ENCODE data around the gene TRANK1. TPM values are rescaled to one million over a fixed set of nuclear protein-coding genes. Genes with fewer than 3 reads are reported as not detected.

Gene TRANK1
- total RNA-seq, 1 experiment from 2014 or later = 6.3 TPM

DNA sequence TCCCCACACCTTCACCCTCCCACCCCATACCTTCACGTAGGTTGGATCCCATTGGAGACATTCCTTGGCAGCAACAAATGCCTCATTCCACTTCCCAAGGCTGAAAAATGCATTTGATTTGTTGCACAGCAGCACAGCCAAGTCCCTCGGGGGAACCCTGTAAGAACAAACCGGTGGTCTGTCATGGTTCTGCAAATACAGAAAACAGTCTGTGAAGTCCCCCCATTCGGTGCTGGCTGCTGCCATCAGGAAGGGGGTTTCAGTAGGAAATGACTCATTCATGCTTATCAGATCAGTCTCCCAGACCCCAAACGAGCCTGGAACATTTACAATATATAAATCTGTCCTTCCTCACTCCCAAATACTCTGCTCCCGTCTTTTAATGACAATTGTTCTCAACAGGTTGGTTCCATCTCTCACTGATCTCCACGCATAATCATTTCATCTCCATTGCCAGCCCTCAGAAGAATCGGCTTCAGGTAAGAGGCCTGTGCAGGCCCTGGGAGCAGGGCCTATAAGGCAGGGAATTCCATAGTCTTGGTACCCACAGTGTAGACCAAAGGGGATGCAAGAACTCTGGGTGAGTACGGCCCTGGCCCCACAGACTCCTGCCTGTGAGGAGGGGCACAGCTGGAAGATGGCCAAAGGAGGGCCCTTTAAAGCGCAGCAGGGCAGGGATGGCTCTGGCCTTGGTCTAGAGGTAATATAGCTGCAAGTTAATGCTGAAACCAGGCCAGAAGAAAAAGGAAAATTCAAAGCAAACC lies 41.6 kb downstream of the TRANK1 start:
- no peak overlapping the region for H3K27ac ChIP-seq (ENCODE audit: low read depth, low read length, poor library complexity, severe bottlenecking)
- H3K4me1 ChIP-seq (ENCODE audit: insufficient read depth, low read length, poor library complexity, severe bottlenecking) = peaks cover 25% of the 10 kb centered on the region
- no TSS peak for BruUV-seq (replicated peaks)
- no peaks in the 10 kb centered on the region for H3K36me3 ChIP-seq (ENCODE audit: insufficient read depth, low read length, poor library complexity, severe bottlenecking)
- TF ChIP-seq, protein P1, sequence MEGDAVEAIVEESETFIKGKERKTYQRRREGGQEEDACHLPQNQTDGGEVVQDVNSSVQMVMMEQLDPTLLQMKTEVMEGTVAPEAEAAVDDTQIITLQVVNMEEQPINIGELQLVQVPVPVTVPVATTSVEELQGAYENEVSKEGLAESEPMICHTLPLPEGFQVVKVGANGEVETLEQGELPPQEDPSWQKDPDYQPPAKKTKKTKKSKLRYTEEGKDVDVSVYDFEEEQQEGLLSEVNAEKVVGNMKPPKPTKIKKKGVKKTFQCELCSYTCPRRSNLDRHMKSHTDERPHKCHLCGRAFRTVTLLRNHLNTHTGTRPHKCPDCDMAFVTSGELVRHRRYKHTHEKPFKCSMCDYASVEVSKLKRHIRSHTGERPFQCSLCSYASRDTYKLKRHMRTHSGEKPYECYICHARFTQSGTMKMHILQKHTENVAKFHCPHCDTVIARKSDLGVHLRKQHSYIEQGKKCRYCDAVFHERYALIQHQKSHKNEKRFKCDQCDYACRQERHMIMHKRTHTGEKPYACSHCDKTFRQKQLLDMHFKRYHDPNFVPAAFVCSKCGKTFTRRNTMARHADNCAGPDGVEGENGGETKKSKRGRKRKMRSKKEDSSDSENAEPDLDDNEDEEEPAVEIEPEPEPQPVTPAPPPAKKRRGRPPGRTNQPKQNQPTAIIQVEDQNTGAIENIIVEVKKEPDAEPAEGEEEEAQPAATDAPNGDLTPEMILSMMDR (conservative IDR thresholded peaks at IDR 0.05; ENCODE audit: low read depth, low read length) = no peak
- TF ChIP-seq EZH2 (IDR thresholded peaks at IDR 0.05; ENCODE audit: borderline replicate concordance, low read depth, low read length, poor library complexity, severe bottlenecking) = no peak
- CTCF ChIA-PET = interaction anchor here (0.5 to 0.6 kb wide), 2 partner anchors 86 to 106 kb away, joined by 4 to 7 read pairs; no protein-coding TSS in a partner anchor
- intact Hi-C loops (cut with micrococcal nuclease; ENCODE audit: unreplicated experiment) = loop anchor here (5.0 kb wide), 1 partner anchor 54 kb away; no protein-coding TSS in a partner anchor
- H3K9me3 ChIP-seq (ENCODE audit: low read depth, low read length, poor library complexity, severe bottlenecking) = no peaks in the 10 kb centered on the region
- POLR2A ChIA-PET (ENCODE audit: low non-redundant PET) = no interaction called here
- peak; percentile 72 for DNase-seq (ENCODE audit: low spot score)
- no peak overlapping the region for H3K4me3 ChIP-seq (ENCODE audit: low read depth, low read length, poor library complexity, severe bottlenecking)
- no peaks in the 10 kb centered on the region for H3K27me3 ChIP-seq (replicated peaks; ENCODE audit: insufficient read depth, low read depth, low read length, poor library complexity)

- ChIA-PET POLR2A (ENCODE audit: low non-redundant PET) (no interaction called here), CTCF (no interaction called here)
- no peak for TF ChIP-seq EZH2 (IDR thresholded peaks at IDR 0.05; ENCODE audit: borderline replicate concordance, low read depth, low read length, poor library complexity, severe bottlenecking)
- TF ChIP-seq, protein P1 (conservative IDR thresholded peaks at IDR 0.05; ENCODE audit: low read depth, low read length) = no peak
- H3K9me3 ChIP-seq (ENCODE audit: low read depth, low read length, poor library complexity, severe bottlenecking) = no peaks in the 10 kb centered on the region
- H3K27me3 ChIP-seq (replicated peaks; ENCODE audit: insufficient read depth, low read depth, low read length, poor library complexity) = peaks cover 4% of the 10 kb centered on the region
- BruUV-seq (replicated peaks) = no TSS peak
- no peak for DNase-seq (ENCODE audit: low spot score)
- H3K36me3 ChIP-seq (ENCODE audit: insufficient read depth, low read length, poor library complexity, severe bottlenecking) = no peaks in the 10 kb centered on the region
- no peak overlapping the region for H3K27ac ChIP-seq (ENCODE audit: low read depth, low read length, poor library complexity, severe bottlenecking)
- H3K4me3 ChIP-seq (ENCODE audit: low read depth, low read length, poor library complexity, severe bottlenecking) = no peak overlapping the region
- peaks cover 23% of the 10 kb centered on the region for H3K4me1 ChIP-seq (ENCODE audit: insufficient read depth, low read length, poor library complexity, severe bottlenecking)
- intact Hi-C loops (cut with micrococcal nuclease; ENCODE audit: unreplicated experiment) = loop anchor here (5.0 kb wide), 1 partner anchor 56 kb away; no protein-coding TSS in a partner anchor
Measured at GRCh38 chr3:36901588-36901987, 43.3 kb downstream of the TRANK1 start.

GRCh38 chr3:36900474-36901443 lies 44.1 kb downstream of the TRANK1 start:
- no peak overlapping the region for H3K4me3 ChIP-seq (ENCODE audit: low read depth, low read length, poor library complexity, severe bottlenecking)
- H3K27me3 ChIP-seq (replicated peaks; ENCODE audit: insufficient read depth, low read depth, low read length, poor library complexity) = peaks cover 4% of the 10 kb centered on the region
- no peaks in the 10 kb centered on the region for H3K36me3 ChIP-seq (ENCODE audit: insufficient read depth, low read length, poor library complexity, severe bottlenecking)
- ChIA-PET POLR2A (ENCODE audit: low non-redundant PET) (no interaction called here), CTCF (no interaction called here)
- intact Hi-C loops (cut with micrococcal nuclease; ENCODE audit: unreplicated experiment) = loop anchor here (5.0 kb wide), 1 partner anchor 57 kb away; no protein-coding TSS in a partner anchor
- peaks cover 25% of the 10 kb centered on the region for H3K4me1 ChIP-seq (ENCODE audit: insufficient read depth, low read length, poor library complexity, severe bottlenecking)
- no peak for TF ChIP-seq EZH2 (IDR thresholded peaks at IDR 0.05; ENCODE audit: borderline replicate concordance, low read depth, low read length, poor library complexity, severe bottlenecking)
- TF ChIP-seq, protein P1 (conservative IDR thresholded peaks at IDR 0.05; ENCODE audit: low read depth, low read length) = no peak
- no peaks in the 10 kb centered on the region for H3K9me3 ChIP-seq (ENCODE audit: low read depth, low read length, poor library complexity, severe bottlenecking)
- no TSS peak for BruUV-seq (replicated peaks)
- no peak overlapping the region for H3K27ac ChIP-seq (ENCODE audit: low read depth, low read length, poor library complexity, severe bottlenecking)
- DNase-seq (ENCODE audit: low spot score) = no peak
